OCI-LY1 (cell line): ENCODE data around the gene UBE2R2.
"Not testable (repeated sequence)": the region's sequence is repeated elsewhere in the genome, so short reads cannot be mapped to it uniquely, and the experiment has no call there.

Experiments used
- H2AFZ ChIP-seq: fragments of 200-600 bp; sonication (generic), shearing (Covaris generic); 2 replicates; pipeline ENCODE4 v1.6.0; 2014; ENCODE audit warnings: antibody characterized with exemption, mild to moderate bottlenecking, low read length
- H3F3A ChIP-seq: fragments of 200-600 bp; sonication (generic), shearing (Covaris generic); 2 replicates; pipeline ENCODE4 v1.6.0; 2014; ENCODE audit warnings: mild to moderate bottlenecking, antibody characterized with exemption, low read length, moderate library complexity; ENCODE audit not compliant: insufficient read depth
- H3K27ac ChIP-seq: fragments of 200-600 bp; sonication (generic); 2 replicates; pipeline ENCODE4 v1.5.1; 2014; ENCODE audit warnings: low read length, mixed run types, mild to moderate bottlenecking, low read depth; ENCODE audit not compliant: poor library complexity, severe bottlenecking
- H3K27me3 ChIP-seq: fragments of 200-600 bp; sonication (generic); 2 replicates; pipeline ENCODE4 v1.6.0; 2014; ENCODE audit warnings: antibody characterized with exemption, mild to moderate bottlenecking, low read length, moderate library complexity; ENCODE audit not compliant: insufficient read depth
- H3K36me3 ChIP-seq: fragments of 200-600 bp; sonication (generic); 2 replicates; pipeline ENCODE4 v1.6.1; 2014; ENCODE audit warnings: mild to moderate bottlenecking, antibody characterized with exemption, low read length, moderate library complexity, mixed read lengths; ENCODE audit not compliant: insufficient read depth
- H3K4me1 ChIP-seq: fragments of 200-600 bp; sonication (generic); 2 replicates; pipeline ENCODE4 v1.5.1; 2014; ENCODE audit warnings: mild to moderate bottlenecking, low read length, moderate library complexity; ENCODE audit not compliant: insufficient read depth, severe bottlenecking
- H3K4me2 ChIP-seq: fragments of 200-600 bp; sonication (generic), shearing (Covaris generic); 2 replicates; pipeline ENCODE4 v1.6.1; 2014; ENCODE audit warnings: low read length
- H3K4me3 ChIP-seq: fragments of 200-600 bp; sonication (generic); 2 replicates; pipeline ENCODE4 v1.5.1; 2014; ENCODE audit warnings: low read length, low read depth, mild to moderate bottlenecking, mixed read lengths; ENCODE audit not compliant: poor library complexity, severe bottlenecking
- H3K79me2 ChIP-seq: fragments of 200-600 bp; shearing (Covaris generic); 2 replicates; pipeline ENCODE4 v1.6.1; 2016; ENCODE audit warnings: mixed run types, low read length, mixed read lengths; ENCODE audit not compliant: insufficient read depth
- H3K9ac ChIP-seq: fragments of 200-600 bp; sonication (generic), shearing (Covaris generic); 2 replicates; pipeline ENCODE4 v1.6.1; 2014; ENCODE audit warnings: mild to moderate bottlenecking, low read length, mixed read lengths
- H3K9me2 ChIP-seq: fragments of 200-600 bp; sonication (generic), shearing (Covaris generic); 2 replicates; pipeline ENCODE4 v1.6.1; 2014; ENCODE audit warnings: low read depth, mild to moderate bottlenecking, low read length, mixed read lengths
- H3K9me3 ChIP-seq: fragments of 200-600 bp; shearing (Covaris generic); 2 replicates; pipeline ENCODE4 v1.6.1; 2014; ENCODE audit warnings: low read length, mixed read lengths
- H4K20me1 ChIP-seq: fragments of 200-600 bp; sonication (generic), shearing (Covaris generic); 2 replicates; pipeline ENCODE4 v1.6.0; 2016; ENCODE audit warnings: mild to moderate bottlenecking, low read length; ENCODE audit not compliant: insufficient read depth
- CTCF ChIP-seq: fragments of 200-600 bp; sonication (generic), shearing (Covaris generic); IDR thresholded peaks from 2 replicates; pipeline ENCODE4 v1.5.1; 2017; ENCODE audit warnings: mild to moderate bottlenecking, antibody characterized with exemption, low read length, moderate library complexity, mixed read lengths
- EZH2 ChIP-seq: fragments of 200-600 bp; sonication (generic), shearing (Covaris generic); IDR thresholded peaks from 2 replicates; pipeline ENCODE4 v1.8.0; 2017; ENCODE audit warnings: borderline replicate concordance, mixed run types, mild to moderate bottlenecking, antibody characterized with exemption, low read length, moderate library complexity, mixed read lengths

The UBE2R2 gene

GRCh38 chr9:33861917-33862453 is 45.0 kb downstream of the UBE2R2 start:
- no peak for TF ChIP-seq CTCF
- TF ChIP-seq EZH2: no peak
- Histone ChIP-seq H3K4me3 (peak overlapping the region; percentile 6), H3K27ac (peak overlapping the region; percentile 89), H3K9me3 (no peaks in the 10 kb centered on the region), H3F3A (no peaks in the 10 kb centered on the region; the same call in 1 of the 2 replicates), H3K36me3 (peaks cover 28% of the 10 kb centered on the region), H3K4me1 (peaks cover 76% of the 10 kb centered on the region), H2AFZ (no peak overlapping the region), H3K27me3 (no peaks in the 10 kb centered on the region), H4K20me1 (no peaks in the 10 kb centered on the region), H3K9ac (peak overlapping the region; percentile 23; the same call in 1 of the 2 replicates), H3K79me2 (peaks cover 77% of the 10 kb centered on the region), H3K9me2 (no peaks in the 10 kb centered on the region), H3K4me2 (peak overlapping the region; percentile 44)

DNA sequence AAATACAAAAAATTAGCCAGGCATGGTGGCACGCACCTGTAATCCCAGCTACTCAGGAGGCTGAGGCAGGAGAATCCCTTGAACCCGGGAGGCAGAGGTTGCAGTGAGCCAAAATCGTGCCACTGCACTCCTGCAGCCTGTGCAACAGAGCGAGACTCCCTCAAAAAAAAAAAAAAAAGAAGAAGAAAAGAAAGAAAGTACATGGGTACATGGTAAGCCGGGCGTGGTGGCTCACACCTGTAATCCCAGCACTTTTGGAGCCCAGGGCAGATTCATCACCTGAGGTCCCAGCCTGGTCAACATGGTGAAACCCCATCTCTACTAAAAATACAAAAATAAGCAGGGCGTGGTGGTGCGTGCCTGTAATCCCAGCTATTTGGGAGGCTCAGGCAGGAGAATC is 46.1 kb downstream of the UBE2R2 start:
- peaks cover 28% of the 10 kb centered on the region for H3K36me3 ChIP-seq
- not testable (repeated sequence) for H3F3A ChIP-seq, H3K9me3 ChIP-seq, H3K4me3 ChIP-seq, H3K27me3 ChIP-seq, H3K9ac ChIP-seq, H4K20me1 ChIP-seq, H2AFZ ChIP-seq, H3K4me2 ChIP-seq, H3K9me2 ChIP-seq
- peaks cover 75% of the 10 kb centered on the region for H3K79me2 ChIP-seq
- H3K4me1 ChIP-seq: peaks cover 78% of the 10 kb centered on the region
- peak overlapping the region; percentile 89 for H3K27ac ChIP-seq

- H3K27ac ChIP-seq: peak overlapping the region; percentile 83
Measured at GRCh38 chr9:33867747-33868439, 50.9 kb downstream of the UBE2R2 start.

More at GRCh38 chr9:33867747-33868439, 50.9 kb downstream of the UBE2R2 start:
- H3F3A ChIP-seq: peaks cover 9% of the 10 kb centered on the region
- peaks cover 76% of the 10 kb centered on the region for H3K4me1 ChIP-seq
- H3K4me3 ChIP-seq: peak overlapping the region; percentile 3
- peaks cover 70% of the 10 kb centered on the region for H3K79me2 ChIP-seq
- no peak for TF ChIP-seq CTCF
- TF ChIP-seq EZH2: no peak
- no peaks in the 10 kb centered on the region for H3K9me3 ChIP-seq
- peak overlapping the region; percentile 24; the same call in 1 of the 2 replicates for H3K9ac ChIP-seq
- peaks cover 31% of the 10 kb centered on the region for H3K36me3 ChIP-seq
- H3K27me3 ChIP-seq: no peaks in the 10 kb centered on the region
- H2AFZ ChIP-seq: no peak overlapping the region
- no peaks in the 10 kb centered on the region for H3K9me2 ChIP-seq
- H4K20me1 ChIP-seq: no peaks in the 10 kb centered on the region
- peak overlapping the region; percentile 39; the same call in 1 of the 2 replicates for H3K4me2 ChIP-seq
